B cell (primary cell): ENCODE measurements around the gene PLIN4. TPM values are rescaled to one million over a fixed set of nuclear protein-coding genes. Genes with fewer than 3 reads are reported as not detected.
A peak's percentile ranks its signal among the peaks of the same experiment; 100 is the strongest.

ENCODE experiments used
- ATAC-seq: fragments of 200-7000 bp; cut with Tn5 transposase; one replicate; pipeline ENCODE4 v1.10.0; 2021; ENCODE audit warnings: low read depth, mild to moderate bottlenecking, moderate number of reproducible peaks, moderate library complexity
- CTCF ChIA-PET: fragments of 350-600 bp; sonication (Branson Sonifier 250); formaldehyde crosslinking; loops from one replicate; lab custom pipeline; 2021; ENCODE audit warnings: antibody characterized with exemption, inconsistent platforms; lab: Charles Lee
- POLR2A ChIA-PET: fragments of 350-600 bp; sonication (Branson Sonifier 250); formaldehyde crosslinking; loops from one replicate; lab custom pipeline; 2021; ENCODE audit warnings: antibody characterized with exemption; lab: Charles Lee
- DNase-seq: peaks from one replicate; pipeline ENCODE4 v3.0.0; 2013
- H2AFZ ChIP-seq: 2 replicates; pipeline ENCODE4 v1.6.1; 2012; ENCODE audit warnings: mild to moderate bottlenecking, low read depth, low read length; ENCODE audit not compliant: insufficient read depth, poor library complexity, severe bottlenecking
- H3K27ac ChIP-seq, 2 donors: 1 replicate in 1 of 2; 2 replicates in 1 of 2; pipeline ENCODE4 v1.5.1; 2012 to 2013; ENCODE audit warnings: low read length in 2 of 2, mild to moderate bottlenecking in 2 of 2, moderate library complexity in 1 of 2
- H3K27me3 ChIP-seq, 4 experiments: fragments of 200-600 bp in 1 of 4; sonication (generic) in 1 of 4; replicated peaks in 1 of 4; 1 replicate in 2 of 4; 2 replicates in 2 of 4; pipeline versions ENCODE4 v1.6.1 to v1.7.0; 2013 to 2016; ENCODE audit warnings: low read length in 3 of 4, mild to moderate bottlenecking in 2 of 4, mixed read lengths in 1 of 4, moderate library complexity in 1 of 4; ENCODE audit not compliant: insufficient read depth in 4 of 4, control insufficient read depth in 3 of 4; ENCODE audit errors: control extremely low read depth in 1 of 4
- H3K36me3 ChIP-seq, 2 experiments: replicated peaks in 1 of 2; 1 replicate in 1 of 2; 2 replicates in 1 of 2; pipeline versions ENCODE4 v1.6.1 to v1.7.1; 2013; ENCODE audit warnings: low read length in 1 of 2; ENCODE audit not compliant: insufficient read depth in 2 of 2, control insufficient read depth in 1 of 2; ENCODE audit errors: control extremely low read depth in 1 of 2, extremely low read depth in 1 of 2
- H3K4me1 ChIP-seq, 2 donors: fragments of 200-600 bp in 1 of 2; sonication (generic) in 1 of 2; 1 replicate in 1 of 2; 2 replicates in 1 of 2; pipeline versions ENCODE4 v1.5.1 to v1.6.1; 2013 to 2017; ENCODE audit warnings: low read length in 2 of 2; ENCODE audit not compliant: control insufficient read depth in 2 of 2, insufficient read depth in 2 of 2
- H3K4me2 ChIP-seq: replicated peaks from 2 replicates; pipeline ENCODE3; 2012; ENCODE audit warnings: mild to moderate bottlenecking, low read depth, low read length; ENCODE audit not compliant: poor library complexity, severe bottlenecking
- H3K4me3 ChIP-seq, 5 experiments: fragments of 200-600 bp in 1 of 5; sonication (generic) in 1 of 5; 1 replicate in 3 of 5; 2 replicates in 2 of 5; pipeline versions ENCODE4 v1.5.1 to v1.7.0; 2011 to 2016; ENCODE audit warnings: low read length in 4 of 5, mild to moderate bottlenecking in 4 of 5, low read depth in 2 of 5, control low read depth in 1 of 5, moderate library complexity in 1 of 5; ENCODE audit not compliant: insufficient read depth in 1 of 5; ENCODE audit errors: control extremely low read depth in 1 of 5, extremely low read depth in 1 of 5
- H3K79me2 ChIP-seq: fragments of 200-600 bp; sonication (generic); one replicate; pipeline ENCODE4 v1.6.0; 2016; ENCODE audit warnings: low read length; ENCODE audit not compliant: control insufficient read depth, insufficient read depth
- H3K9ac ChIP-seq: fragments of 200-600 bp; sonication (generic); 2 replicates; pipeline ENCODE4 v1.6.1; 2017; ENCODE audit warnings: mild to moderate bottlenecking, low read length, moderate library complexity
- H3K9me3 ChIP-seq, 3 donors: one replicate each; pipeline versions ENCODE4 v1.6.1 to v1.7.1; 2013; ENCODE audit warnings: low read length in 2 of 3; ENCODE audit not compliant: control insufficient read depth in 2 of 3, insufficient read depth in 1 of 3; ENCODE audit errors: control extremely low read depth in 1 of 3
- H4K20me1 ChIP-seq: 2 replicates; pipeline ENCODE4 v1.6.0; 2012; ENCODE audit warnings: mild to moderate bottlenecking, low read length; ENCODE audit not compliant: insufficient read depth, control insufficient read depth, poor library complexity, severe bottlenecking
- H3K27ac Mint-ChIP-seq: one replicate; pipeline ENCODE4 v1.8.0; 2021; ENCODE audit warnings: mixed read lengths
- H3K27me3 Mint-ChIP-seq: one replicate; pipeline ENCODE4 v1.8.0; 2021; ENCODE audit warnings: mixed read lengths
- H3K4me1 Mint-ChIP-seq: one replicate; pipeline ENCODE4 v1.8.0; 2021; ENCODE audit warnings: mixed read lengths
- H3K4me3 Mint-ChIP-seq: one replicate; pipeline ENCODE4 v1.8.0; 2021; ENCODE audit warnings: mixed read lengths
- H3K9me3 Mint-ChIP-seq: one replicate; pipeline ENCODE4 v1.8.0; 2022; ENCODE audit warnings: mixed read lengths; ENCODE audit not compliant: insufficient read depth
- EZH2 ChIP-seq: IDR thresholded peaks from 2 replicates; pipeline ENCODE4 v1.6.1; 2012; ENCODE audit warnings: borderline replicate concordance, low read depth, mild to moderate bottlenecking, moderate library complexity, low read length; ENCODE audit not compliant: insufficient read depth, poor library complexity, severe bottlenecking
- WGBS: methylation state at CpG from one replicate; pipeline ENCODE4 v1.1.5; 2013; ENCODE audit warnings: missing lambda C conversion rate; ENCODE audit not compliant: insufficient coverage; 5-methylcytosine and 5-hydroxymethylcytosine counted together
- intact Hi-C: fragments of 100-400 bp; cut with micrococcal nuclease; formaldehyde crosslinking; loops from one replicate; pipeline ENCODE4 v1.10.0; 2022
- polyA plus RNA-seq: library from polyadenylated mRNA; depleted of rRNA; stranded (reverse); fragments of >200 nt; gene quantifications from 2 replicates; pipeline ENCODE4 v1.2.3, GENCODE V29; 2012
- total RNA-seq, 2 donors: library from RNA; stranded (reverse); fragments of 120-200 nt in 1 of 2; gene quantifications; 1 replicate in 1 of 2; 2 replicates in 1 of 2; pipeline versions ENCODE4 v1.2.3 to v1.2.4, GENCODE V29; 2013 to 2022
- TF ChIP-seq, protein P1 (sequence below): fragments of 200-600 bp; IDR thresholded peaks from one replicate; pipeline ENCODE4 v1.8.0; 2022; ENCODE audit warnings: antibody characterized with exemption, mild to moderate bottlenecking

Gene PLIN4
- total and polyA plus RNA-seq, 2 donors (not counting 1 experiment from before 2014, with no cell fraction given), result 0.04 to 0.07 TPM

DNA sequence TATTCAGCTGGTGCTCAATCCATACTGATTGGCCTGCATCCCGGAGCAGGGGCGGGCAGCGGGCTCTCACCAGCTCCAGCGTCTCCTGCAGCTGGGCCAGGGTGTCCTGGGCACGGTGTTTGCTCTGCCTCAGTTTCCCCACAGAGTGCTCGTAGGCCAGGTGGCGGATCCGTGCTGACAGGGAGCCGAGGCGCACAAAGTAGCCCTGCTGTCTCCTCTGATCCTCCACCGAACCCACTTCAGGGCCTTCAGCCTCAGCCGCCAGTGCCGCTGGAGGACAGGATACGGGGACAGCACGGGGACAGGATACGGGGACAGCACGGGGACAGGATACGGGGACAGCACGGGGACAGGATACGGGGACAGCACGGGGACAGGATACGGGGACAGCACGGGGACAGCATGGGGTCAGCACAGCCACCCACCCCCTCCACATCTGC is 7.3 kb upstream of the PLIN4 start:
- Histone ChIP-seq H3K4me1 (no peaks in the 10 kb centered on the region), H3K4me2 (no peak overlapping the region), H3K4me3 (no peak overlapping the region), H3K9ac (no peak overlapping the region), H3K79me2 (no peaks in the 10 kb centered on the region), H3K9me3 (no peaks in the 10 kb centered on the region), H3K27ac (no peak overlapping the region), H3K36me3 (no peaks in the 10 kb centered on the region), H3K27me3 (no peaks in the 10 kb centered on the region), H2AFZ (no peak overlapping the region), H4K20me1 (no peaks in the 10 kb centered on the region)
- H3K9me3 Mint-ChIP-seq, result no peaks in the 10 kb centered on the region
- TF ChIP-seq EZH2, result no peak
- TF ChIP-seq, protein P1, sequence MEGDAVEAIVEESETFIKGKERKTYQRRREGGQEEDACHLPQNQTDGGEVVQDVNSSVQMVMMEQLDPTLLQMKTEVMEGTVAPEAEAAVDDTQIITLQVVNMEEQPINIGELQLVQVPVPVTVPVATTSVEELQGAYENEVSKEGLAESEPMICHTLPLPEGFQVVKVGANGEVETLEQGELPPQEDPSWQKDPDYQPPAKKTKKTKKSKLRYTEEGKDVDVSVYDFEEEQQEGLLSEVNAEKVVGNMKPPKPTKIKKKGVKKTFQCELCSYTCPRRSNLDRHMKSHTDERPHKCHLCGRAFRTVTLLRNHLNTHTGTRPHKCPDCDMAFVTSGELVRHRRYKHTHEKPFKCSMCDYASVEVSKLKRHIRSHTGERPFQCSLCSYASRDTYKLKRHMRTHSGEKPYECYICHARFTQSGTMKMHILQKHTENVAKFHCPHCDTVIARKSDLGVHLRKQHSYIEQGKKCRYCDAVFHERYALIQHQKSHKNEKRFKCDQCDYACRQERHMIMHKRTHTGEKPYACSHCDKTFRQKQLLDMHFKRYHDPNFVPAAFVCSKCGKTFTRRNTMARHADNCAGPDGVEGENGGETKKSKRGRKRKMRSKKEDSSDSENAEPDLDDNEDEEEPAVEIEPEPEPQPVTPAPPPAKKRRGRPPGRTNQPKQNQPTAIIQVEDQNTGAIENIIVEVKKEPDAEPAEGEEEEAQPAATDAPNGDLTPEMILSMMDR, result no peak
- CTCF ChIA-PET, result interaction anchor here (0.8 to 7.0 kb wide), 12 partner anchors 9 to 291 kb away, joined by 3 to 89 read pairs (median 4); partner anchors contain the start of gene PLIN5
- H3K4me1 Mint-ChIP-seq, result no peaks in the 10 kb centered on the region
- DNase-seq (no peak), ATAC-seq (no peak)
- intact Hi-C loops, result no loop called here
- peaks cover 4% of the 10 kb centered on the region for H3K27me3 Mint-ChIP-seq
- no peak overlapping the region for H3K27ac Mint-ChIP-seq
- POLR2A ChIA-PET, result interaction anchor here (0.7 kb wide), 1 partner anchor 55 kb away, joined by 3 read pairs; no protein-coding TSS in a partner anchor
- 78% methylated on average over 19 of the region's 23 CpGs for WGBS
- no peak overlapping the region for H3K4me3 Mint-ChIP-seq

GRCh38 chr19:4524808-4525562 is 6.7 kb upstream of the PLIN4 start:
- Histone ChIP-seq H3K9ac (no peak overlapping the region), H3K4me2 (no peak overlapping the region), H2AFZ (no peak overlapping the region), H3K27ac (no peak overlapping the region), H3K79me2 (no peaks in the 10 kb centered on the region), H3K36me3 (no peaks in the 10 kb centered on the region), H3K27me3 (no peaks in the 10 kb centered on the region), H3K4me3 (no peak overlapping the region), H4K20me1 (no peaks in the 10 kb centered on the region), H3K4me1 (no peaks in the 10 kb centered on the region), H3K9me3 (peaks cover 0 to 2% (median 0%) of the 10 kb centered on the region in 3 donors)
- ATAC-seq (peak; percentile 63), DNase-seq (peak; percentile 67)
- WGBS, result 76% methylated on average over 22 of the region's 23 CpGs
- intact Hi-C loops, result no loop called here
- Mint-ChIP-seq H3K27me3 (peaks cover 4% of the 10 kb centered on the region), H3K9me3 (no peaks in the 10 kb centered on the region), H3K27ac (no peak overlapping the region), H3K4me1 (no peaks in the 10 kb centered on the region), H3K4me3 (no peak overlapping the region)
- ChIA-PET POLR2A (interaction anchor here (0.7 kb wide), 2 partner anchors 10 to 54 kb away, joined by 3 to 6 read pairs; no protein-coding TSS in a partner anchor), CTCF (interaction anchor here (0.6 to 7.0 kb wide), 13 partner anchors 9 to 291 kb away, joined by 3 to 89 read pairs (median 4); partner anchors contain the start of gene PLIN5)
- no peak for TF ChIP-seq EZH2
- TF ChIP-seq, protein P1, result peak; percentile 74
